Fibroblast of gingiva (primary cell): ENCODE data around the gene GPR84.

Experiments
- DNase-seq: peaks from one replicate; pipeline ENCODE4 v3.0.0-alpha.2; 2011; ENCODE audit warnings: low read depth

GPR84 gene

GRCh38 chr12:54373649-54374561 is 9.6 kb upstream of the GPR84 start:
- no peak for DNase-seq

DNA sequence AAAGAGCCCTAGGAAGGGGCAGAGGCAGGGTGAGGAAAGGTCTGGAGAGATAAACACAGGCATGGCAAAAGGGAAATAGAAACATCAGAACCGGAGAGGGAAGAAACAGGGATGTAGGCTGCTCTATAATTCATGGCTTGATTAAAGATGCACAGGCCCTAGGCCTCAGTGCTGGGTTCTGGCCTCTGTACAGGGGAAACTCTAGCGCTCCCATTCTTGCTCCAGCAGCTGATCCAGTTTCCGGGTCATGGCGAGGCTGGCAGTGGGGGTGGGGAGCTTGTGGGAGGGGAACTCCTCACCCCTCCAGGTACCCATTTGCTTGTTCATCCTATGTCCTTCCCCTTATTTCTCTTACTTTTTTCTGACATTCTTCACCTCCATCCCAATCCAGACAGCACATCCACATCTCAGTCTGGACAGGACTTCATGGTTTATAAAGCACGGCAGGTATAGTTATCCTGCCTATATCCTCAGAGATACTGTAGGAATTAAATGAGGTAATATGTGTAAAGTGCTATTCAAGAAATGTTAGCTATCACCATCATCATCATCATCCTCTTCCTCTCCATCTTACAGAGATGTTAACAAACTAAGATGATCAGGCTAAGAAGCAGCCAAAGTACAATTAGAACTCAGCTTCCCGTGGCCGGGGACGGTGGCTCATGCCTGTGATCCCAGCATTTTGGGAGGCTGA is 8.0 kb upstream of the GPR84 start:
- DNase-seq = no peak

DNA sequence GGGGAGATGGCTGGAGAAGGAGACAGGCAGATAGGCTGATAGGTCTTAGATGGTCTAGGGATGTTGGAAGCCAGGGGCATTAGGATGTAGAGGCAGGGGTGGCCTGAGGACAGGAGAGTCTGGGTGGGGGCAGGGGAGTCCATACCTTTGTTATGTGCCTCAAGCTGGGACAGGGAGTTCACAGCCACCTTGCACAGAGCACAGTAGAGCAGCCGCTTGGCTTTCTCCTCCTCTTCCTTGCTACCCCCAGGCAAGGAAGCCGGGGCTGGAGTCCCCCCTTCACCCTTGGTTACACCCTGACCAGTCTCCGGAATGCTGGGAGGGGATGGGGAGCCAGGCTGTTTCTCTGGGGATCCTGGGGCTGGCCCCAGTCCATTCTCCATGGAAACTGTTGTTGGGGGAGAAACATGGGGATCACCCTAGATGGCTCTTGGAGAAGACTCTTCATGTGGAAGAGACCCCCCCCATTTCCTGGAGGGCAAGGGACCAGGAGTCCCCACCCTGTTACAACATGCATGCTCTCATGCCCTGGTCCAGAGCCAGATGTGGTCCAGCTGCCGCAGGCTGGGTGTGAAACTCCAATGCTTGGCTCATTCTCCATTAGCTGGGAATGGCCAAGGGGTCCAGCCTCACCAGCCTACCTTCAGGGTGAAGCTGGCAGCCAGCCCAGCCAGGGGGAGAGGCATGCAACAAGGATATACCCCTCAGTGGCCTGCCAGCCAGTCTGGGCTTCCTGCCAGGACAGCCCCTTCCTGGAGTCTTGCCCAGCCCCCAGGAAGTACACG is 7.2 kb upstream of the GPR84 start:
- peak; percentile 37 for DNase-seq

DNA sequence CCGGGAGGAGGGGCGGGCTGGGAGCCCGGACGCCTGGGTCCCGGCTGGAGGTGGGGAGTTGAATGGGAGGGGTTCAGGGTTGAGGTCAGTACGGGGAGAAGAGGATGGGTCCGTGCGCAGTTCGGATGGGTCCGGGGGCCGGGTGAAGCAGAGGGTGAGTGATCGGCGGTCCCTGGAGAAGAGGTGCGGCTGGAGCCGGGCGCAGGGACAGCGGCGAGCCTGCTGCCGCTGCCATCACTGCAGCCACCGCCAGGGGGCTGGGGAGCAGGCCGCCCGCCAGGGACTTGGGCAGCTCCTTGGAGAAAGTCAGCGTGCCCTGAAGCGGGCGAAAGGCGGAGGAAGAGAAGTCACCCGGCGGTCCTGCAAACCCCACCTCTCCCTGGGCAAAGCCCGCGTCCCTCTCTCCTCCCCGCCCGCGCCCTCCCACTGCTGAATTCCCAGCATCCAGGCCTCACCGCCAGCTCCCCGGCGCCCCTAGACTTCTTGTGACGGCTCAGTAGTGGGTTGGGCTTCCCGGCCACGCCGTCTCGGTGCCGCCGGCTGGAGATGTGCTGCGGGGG is 6.0 kb upstream of the GPR84 start:
- DNase-seq = peak; percentile 81

GRCh38 chr12:54369597-54370131 is 5.4 kb upstream of the GPR84 start:
- no peak for DNase-seq

- peak; percentile 79 for DNase-seq
Measured at GRCh38 chr12:54368709-54369596, 4.7 kb upstream of the GPR84 start.

DNA sequence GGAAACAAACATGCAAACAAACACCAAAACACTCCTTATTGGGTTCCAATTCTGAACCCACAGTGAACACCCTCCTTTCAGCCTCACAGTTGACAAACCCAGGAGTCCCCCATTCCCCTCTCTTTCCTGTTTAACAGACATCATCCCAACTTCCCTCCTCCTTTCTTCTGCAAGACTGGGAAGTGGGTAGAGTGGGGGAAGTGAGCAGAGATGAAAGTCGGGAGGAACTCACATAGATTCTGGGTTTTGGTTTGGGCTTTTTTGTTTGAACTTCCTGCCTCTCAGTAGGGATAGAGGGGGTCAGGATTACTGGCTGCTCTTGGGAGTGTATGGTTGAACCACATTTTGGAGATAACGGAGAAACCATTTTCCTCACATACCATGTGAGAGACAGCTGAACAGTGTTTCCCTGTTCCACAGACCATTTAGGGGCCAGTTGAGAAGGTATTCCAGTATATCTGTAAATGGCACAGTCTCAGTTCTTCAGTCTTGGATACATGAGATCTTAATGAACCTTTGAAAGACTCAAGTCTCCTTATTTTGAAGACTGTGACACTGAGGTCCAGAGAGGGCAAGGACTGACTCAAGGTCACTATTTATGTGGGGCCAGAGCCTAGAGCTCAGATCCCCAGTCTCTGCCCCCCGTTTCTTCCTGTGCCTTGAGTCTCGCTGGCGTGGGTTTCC is 3.9 kb upstream of the GPR84 start:
- DNase-seq = no peak

DNA sequence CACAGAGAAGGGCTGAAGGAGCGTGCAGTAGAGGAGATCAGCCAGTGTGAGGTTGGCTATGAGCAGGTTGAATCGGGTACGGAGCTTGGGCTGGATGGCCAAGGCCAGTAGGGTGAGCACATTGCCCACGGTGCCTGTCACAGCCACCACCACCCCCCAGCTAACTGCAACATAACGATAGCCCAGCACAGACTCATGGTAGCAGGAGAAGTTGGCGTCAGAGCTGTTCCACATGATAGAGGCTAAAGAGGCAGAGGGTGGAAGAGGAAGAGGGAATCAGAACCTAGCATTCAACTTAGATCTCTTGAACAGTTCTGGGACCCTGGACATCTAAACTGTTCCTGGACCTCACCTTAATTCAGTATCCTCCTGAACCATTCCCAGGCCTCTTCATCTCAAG is 668 bp downstream of the GPR84 start:
- no peak for DNase-seq

- no peak for DNase-seq
Measured at GRCh38 chr12:54363047-54363446, 1.2 kb downstream of the GPR84 start.

GRCh38 chr12:54360717-54361456 is 3.4 kb downstream of the GPR84 start:
- DNase-seq = peak; percentile 65

DNA sequence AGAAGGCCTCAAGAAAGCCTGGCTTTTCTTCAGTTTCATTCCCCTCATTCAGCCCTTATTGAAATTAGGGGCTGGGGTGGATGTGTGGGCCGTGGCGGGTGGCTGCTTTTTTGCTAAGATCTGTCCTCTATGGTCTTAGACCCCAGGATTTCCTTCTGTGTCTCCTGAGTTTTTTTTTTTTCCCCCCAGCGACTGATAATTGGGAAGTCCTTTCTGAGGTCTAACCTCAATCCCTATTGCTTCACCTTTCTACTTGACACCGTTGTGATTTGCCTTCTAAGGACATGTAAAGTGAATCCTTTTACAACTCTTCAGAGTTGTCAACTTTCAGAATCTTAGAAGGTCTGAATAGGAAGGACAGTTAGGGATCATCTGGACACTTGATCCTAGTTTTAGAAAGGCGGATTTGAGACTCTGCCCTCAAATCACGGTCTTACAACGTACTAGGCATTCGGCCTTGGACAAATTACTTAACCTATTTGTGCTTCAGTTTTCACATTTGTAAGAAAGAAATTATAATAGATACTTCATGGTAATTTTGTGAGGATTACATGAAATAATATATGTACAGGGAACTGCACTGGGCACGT is 4.4 kb downstream of the GPR84 start:
- DNase-seq = no peak

DNA sequence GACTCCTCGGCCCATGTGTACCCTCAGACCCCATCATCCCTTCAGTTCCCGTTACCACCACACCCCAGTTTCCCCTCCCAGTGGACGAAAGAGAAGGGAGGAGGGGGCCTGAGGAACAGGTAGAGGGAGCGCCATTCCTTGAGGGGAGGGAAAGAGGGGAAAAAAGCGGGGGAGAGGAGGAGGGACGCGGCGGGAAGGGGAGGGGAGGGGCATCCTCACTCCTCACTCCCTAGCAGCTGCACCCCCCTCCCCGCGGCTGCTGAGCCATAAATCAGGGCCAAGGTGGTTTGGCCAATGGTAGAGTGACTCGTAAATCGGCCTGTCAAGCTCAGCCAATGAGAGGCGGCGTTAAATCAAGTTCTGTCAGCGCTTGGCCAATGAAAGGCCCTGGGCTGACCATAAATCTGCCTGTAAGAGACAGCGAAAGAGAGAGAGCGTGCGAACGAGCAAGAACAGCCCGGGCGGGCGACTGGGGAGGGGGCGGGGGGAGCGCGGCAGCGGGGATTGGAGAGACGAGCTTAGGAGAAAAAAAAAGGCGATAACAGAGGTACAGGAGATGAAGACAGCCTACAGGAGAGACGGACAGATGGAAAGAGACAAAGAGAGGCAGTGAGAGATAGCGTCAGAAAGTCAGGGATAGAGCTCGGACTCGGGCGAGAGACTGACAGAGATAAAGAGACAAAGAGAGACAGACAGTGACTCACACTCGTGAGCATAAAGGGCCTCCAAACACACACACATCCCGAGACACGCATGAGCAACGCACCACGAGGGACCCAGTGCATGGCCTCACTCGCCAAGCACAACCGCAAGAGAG is 5.1 kb downstream of the GPR84 start:
- DNase-seq = peak; percentile 100

GRCh38 chr12:54358191-54358944 is 5.9 kb downstream of the GPR84 start:
- DNase-seq = no peak

- DNase-seq = no peak
Measured at GRCh38 chr12:54357506-54358190, 6.6 kb downstream of the GPR84 start.

GRCh38 chr12:54356951-54357356 is 7.3 kb downstream of the GPR84 start:
- no peak for DNase-seq

DNA sequence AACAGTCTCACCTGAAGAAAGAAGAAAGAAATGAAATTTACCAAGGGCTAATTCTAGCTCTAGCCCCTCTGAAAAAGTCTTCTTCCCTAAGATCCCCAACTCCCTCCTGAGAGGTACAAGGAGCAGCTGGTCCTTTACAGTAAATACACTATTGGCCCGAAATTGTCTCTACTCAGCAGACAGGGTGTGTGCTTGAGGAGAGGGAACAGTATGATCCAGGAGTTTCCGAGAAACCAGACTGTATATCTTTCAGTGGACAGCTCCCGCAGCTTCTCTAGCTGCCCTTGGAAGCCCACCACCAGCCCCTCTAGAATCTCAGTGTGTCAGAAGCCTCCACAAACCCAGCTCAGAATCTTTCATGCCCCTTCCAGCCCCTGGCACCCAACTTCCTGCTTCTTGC is 8.1 kb downstream of the GPR84 start:
- DNase-seq = no peak
